ENCODE results near the gene HSPA5.

Gene HSPA5

GRCh38 chr9:125189361-125190289 is 51.5 kb downstream of the HSPA5 start, which contains the start of gene PPP6C:
Gene PPP6C, minus strand, starts transcription at chr9:125189803. Its CDS starts 85 bp downstream, at chr9:125189718.
- DNase-seq (ENCODE audit: low read depth) = peak; percentile 97

GRCh38 chr9:125189011-125189360 is 52.2 kb downstream of the HSPA5 start:
- no peak for DNase-seq (ENCODE audit: low read depth)

All from fibroblast of gingiva (primary cell).